LNCaP clone FGC (cell line): ENCODE results near the gene TRIM31.

ENCODE experiments used
- DNase-seq: peaks from one replicate; pipeline ENCODE4 v3.0.0-alpha.2; 2011; ENCODE audit warnings: low read depth
- H3K4me3 ChIP-seq: 2 replicates; pipeline ENCODE4 v1.5.1; 2011; ENCODE audit warnings: mild to moderate bottlenecking, low read depth, low read length, control low read depth
- TF ChIP-seq, protein P1 (sequence below): IDR thresholded peaks from 2 replicates; pipeline ENCODE4 v1.5.1; 2012; ENCODE audit warnings: mild to moderate bottlenecking; ENCODE audit not compliant: control insufficient read depth, insufficient read depth; ENCODE audit errors: extremely low read depth

The TRIM31 gene

DNA sequence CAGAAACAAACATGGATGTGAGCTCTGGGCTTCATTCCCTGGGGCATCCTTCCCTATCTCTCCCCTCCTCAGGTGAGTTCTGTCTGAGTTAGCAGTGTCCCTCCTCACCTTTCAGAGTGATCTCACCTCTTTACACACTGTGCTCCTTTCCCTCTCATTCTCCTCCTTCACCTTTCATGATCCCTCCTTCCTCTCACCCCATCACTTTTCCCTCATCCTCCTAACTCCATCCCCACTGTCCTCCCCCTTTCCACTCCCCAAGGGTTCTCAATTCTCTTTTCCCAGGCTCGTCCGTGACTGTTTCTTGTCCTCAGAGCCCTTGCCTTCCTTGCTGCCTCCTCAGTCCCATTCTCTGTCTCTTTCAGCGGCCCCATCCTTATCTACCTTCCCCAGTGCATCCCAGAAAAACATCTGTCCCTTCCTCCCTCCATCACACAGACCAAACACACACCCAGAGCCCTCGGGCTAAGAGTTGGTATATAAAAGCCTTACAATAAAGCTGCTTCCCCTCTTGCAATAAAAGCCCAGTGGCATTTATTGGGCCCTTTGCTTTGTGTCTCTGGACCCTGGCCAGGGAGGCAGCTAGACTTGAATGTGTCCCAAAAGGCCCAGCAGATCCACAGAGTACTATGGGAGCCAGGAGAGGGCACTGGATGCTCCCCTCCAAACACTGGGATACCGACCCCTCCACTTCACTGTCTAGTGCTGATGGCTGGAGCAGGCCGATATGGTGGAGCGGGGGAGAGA lies 39.2 kb downstream of the TRIM31 start:
- no peak overlapping the region for H3K4me3 ChIP-seq
- TF ChIP-seq, protein P1, sequence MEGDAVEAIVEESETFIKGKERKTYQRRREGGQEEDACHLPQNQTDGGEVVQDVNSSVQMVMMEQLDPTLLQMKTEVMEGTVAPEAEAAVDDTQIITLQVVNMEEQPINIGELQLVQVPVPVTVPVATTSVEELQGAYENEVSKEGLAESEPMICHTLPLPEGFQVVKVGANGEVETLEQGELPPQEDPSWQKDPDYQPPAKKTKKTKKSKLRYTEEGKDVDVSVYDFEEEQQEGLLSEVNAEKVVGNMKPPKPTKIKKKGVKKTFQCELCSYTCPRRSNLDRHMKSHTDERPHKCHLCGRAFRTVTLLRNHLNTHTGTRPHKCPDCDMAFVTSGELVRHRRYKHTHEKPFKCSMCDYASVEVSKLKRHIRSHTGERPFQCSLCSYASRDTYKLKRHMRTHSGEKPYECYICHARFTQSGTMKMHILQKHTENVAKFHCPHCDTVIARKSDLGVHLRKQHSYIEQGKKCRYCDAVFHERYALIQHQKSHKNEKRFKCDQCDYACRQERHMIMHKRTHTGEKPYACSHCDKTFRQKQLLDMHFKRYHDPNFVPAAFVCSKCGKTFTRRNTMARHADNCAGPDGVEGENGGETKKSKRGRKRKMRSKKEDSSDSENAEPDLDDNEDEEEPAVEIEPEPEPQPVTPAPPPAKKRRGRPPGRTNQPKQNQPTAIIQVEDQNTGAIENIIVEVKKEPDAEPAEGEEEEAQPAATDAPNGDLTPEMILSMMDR = no peak
- DNase-seq = no peak

DNA sequence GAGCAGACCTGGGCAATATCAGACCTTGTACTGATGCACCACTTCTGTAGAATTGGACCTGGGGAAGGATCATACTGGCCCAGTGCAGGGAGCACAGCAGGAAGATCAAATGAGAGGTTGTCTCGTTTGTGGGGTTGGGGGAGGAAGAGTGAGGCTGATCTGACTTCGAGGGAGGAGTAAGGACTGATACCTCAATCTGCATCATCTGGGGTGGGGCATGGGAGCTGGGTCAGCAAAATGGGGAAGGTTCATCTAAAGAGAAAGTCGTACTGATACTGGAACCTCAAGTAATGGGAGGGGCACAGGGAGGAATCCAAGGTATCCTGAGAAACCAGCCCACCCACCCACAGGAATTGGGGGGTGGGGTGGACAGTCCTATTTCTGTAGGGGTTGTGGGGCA lies 41.0 kb downstream of the TRIM31 start:
- TF ChIP-seq, protein P1 = no peak
- no peak overlapping the region for H3K4me3 ChIP-seq
- no peak for DNase-seq

DNA sequence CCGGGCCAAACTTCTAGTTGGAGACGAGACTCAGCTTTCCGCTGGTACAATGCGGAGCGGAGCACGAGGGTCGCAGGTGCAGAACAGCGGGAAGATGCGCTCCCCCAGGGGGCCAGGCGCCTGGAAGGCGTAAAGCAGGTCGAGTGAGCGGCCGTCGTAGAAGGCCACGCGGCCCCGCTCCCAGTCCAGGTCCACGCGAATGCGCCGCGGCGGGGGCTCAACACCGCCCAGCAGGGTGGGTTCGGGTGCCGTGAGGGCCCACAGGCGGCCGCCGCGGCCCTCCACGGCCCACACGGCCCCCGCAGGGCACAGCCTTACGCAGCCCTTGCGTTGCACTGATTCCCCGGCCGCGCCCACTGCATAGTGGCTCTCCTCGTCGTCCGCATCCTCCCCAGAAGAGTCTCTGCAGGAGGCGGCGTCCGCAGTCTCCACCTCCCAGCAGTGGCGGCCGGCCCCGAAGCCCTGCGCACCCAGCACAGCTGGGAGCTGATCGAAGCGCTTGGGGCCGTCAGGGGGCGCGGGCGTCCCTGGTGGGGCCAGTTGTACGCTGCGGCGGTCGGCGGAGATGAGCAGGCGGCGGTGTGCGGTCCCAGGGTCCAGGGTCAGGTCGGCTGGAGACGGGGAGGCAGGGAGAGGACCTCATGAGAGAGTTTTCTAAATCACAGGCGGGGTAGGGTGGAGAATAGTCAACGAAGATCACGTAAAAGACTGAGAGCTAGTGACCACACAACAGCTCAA lies 41.6 kb downstream of the TRIM31 start:
- no peak overlapping the region for H3K4me3 ChIP-seq
- DNase-seq = no peak
- TF ChIP-seq, protein P1 = no peak

DNA sequence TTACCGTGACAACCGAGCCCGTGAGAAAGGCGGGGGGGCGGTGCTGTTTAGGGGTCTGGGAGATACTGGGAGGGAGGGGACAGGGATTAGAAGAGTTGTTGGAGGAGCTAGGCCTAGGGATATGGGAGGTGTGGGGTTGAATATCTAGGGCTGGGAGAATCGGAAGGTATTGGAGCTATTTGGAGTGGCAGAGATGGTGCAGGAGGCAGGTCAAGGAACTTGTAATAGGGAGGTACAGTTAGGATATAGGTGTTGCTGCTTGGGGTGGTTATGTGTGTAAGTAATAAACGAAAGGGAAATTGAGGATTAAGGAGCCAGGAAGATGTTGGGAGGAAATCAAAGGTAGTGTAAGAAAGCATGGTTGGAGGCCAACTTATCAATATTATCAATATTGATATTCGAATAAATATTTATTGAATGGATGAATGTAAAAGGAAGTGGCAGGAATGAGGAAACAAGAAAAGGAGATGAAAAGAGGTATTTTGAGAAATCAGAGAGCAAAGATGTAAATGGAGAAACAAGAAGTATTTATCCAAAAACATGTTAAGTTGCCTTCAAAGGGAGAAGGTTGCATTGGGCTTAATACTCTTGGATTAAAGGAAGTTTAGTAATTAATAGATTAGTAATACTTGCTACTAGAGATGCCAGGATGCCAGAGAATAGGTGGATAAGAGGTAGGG lies 45.3 kb downstream of the TRIM31 start:
- TF ChIP-seq, protein P1 = no peak
- H3K4me3 ChIP-seq = peak overlapping the region; percentile 86
- DNase-seq = no peak

DNA sequence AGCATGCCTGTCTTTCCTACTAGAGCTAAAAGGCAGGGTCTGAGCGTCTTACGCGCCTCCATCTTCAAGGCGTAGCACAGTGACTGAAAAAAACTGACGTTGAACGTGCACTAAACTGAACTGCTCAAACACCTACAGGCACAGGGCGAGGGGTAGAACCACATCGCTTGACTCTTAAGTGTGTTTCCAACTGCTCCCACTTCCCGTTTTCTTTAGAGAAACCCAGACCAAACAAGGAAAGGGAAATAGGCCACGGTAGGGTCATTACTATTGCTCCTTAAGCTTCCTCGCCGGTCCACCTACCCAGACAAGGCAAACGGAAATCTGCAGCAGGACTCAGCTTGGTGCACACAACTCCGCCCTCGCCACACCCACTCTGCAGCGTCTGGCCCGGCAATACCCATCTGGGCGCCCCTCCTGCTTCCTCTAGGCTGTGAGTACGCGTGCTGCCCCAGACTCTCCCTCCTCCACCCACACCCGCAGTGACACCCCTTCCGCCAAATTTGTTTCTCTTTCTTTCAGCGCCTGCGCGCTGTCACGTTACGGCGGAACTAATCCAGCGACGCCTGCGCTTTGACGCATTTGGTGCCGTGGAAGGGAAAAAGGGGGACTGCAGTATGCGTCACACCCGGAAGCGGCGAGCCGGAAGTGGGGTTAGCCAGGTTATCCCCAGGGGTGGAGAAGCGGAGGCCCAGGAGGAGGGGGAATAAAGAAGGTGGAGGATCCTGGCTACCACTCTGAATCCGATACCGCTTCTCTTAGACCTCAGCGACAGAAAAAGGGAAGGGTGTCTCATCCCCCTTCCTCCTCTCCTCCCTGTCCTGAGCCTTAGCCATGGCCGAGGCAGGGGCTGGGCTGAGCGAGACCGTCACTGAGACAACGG lies 46.1 kb downstream of the TRIM31 start, which contains the start of gene PPP1R11:
PPP1R11 (plus strand) TSS at position 622 of the 883 bp plus-strand sequence; CDS start at position 835, 213 bp downstream.
- peak; percentile 98 for DNase-seq
- TF ChIP-seq, protein P1 = no peak
- peak within 1 kb of the TSS; percentile 86 for H3K4me3 ChIP-seq

DNA sequence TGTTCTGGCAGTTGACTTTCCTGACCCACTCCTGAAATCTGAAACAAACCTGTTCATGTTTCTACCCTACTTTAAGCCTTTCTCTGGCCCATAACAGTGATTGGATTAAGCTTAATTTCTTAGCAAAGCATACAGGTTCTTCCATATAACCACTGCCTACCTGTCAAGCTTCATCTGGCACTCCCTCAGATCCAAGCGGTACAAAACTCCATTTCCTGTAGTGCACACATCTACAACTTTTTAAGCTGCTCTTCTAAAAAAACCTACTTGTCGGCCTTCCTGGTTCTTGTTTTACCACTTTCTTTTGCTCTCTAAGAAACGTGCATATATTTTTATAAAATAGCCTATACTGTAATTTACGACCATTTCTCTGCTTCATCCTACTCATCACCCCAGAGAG lies 46.8 kb downstream of the TRIM31 start:
- peak overlapping the region; percentile 86 for H3K4me3 ChIP-seq
- no peak for DNase-seq
- TF ChIP-seq, protein P1 = no peak
